ENCODE results near the gene LGALS9. TPM values are rescaled to one million over a fixed set of nuclear protein-coding genes. Genes with fewer than 3 reads are reported as not detected.
"Not testable (repeated sequence)": the region's sequence is repeated elsewhere in the genome, so short reads cannot be mapped to it uniquely, and the experiment has no call there.

LGALS9 gene
- total and polyA plus RNA-seq, 2 experiments from 2014 or later, result 3.1 to 14.1 TPM

DNA sequence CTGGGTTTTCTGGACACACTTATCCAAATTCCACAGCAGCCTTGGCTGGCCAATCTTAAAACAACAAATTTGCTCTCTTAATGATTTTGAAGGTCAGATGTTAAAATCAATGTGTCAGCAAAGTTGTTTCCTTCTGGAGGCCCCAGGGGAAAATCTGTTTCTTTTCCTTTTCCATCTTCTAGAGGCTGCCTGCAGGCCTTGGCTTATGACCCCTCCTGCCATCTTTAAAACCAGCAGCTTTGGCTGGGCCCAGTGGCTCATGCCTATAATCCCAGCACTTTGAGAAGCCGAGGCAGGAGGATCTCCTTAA lies 3.0 kb downstream of the LGALS9 start:
- Histone ChIP-seq H3K79me2 (no peaks in the 10 kb centered on the region), H3K9me3 (ENCODE audit: low read depth) (no peaks in the 10 kb centered on the region), H3K4me3 (no peak overlapping the region), H3K4me2 (no peak overlapping the region), H3K9me2 (replicated peaks; ENCODE audit: insufficient read depth) (no peaks in the 10 kb centered on the region), H3K27me3 (no peaks in the 10 kb centered on the region), H3K27ac (no peak overlapping the region), H2AFZ (no peak overlapping the region), H3K4me1 (ENCODE audit: insufficient read depth) (no peaks in the 10 kb centered on the region), H4K20me1 (ENCODE audit: insufficient read depth, poor library complexity, severe bottlenecking) (no peaks in the 10 kb centered on the region), H3K36me3 (replicated peaks; ENCODE audit: insufficient read depth, low read depth) (no peaks in the 10 kb centered on the region)
- 86% methylated on average over 1 of the region's 1 CpG for WGBS (ENCODE audit: low lambda C conversion rate, missing lambda C conversion rate)
- no peak for TF ChIP-seq EZH2 (IDR thresholded peaks at IDR 0.05; ENCODE audit: borderline replicate concordance)
- TF ChIP-seq CTCF (IDR thresholded peaks at IDR 0.05; ENCODE audit: poor library complexity), result no peak
- TF ChIP-seq EZH2phosphoT487 (IDR thresholded peaks at IDR 0.05; ENCODE audit: low read depth, severe bottlenecking, unreplicated experiment), result no peak
- DNase-seq (ENCODE audit: low spot score), result no peak

- no peak for TF ChIP-seq EZH2phosphoT487 (IDR thresholded peaks at IDR 0.05; ENCODE audit: low read depth, severe bottlenecking, unreplicated experiment)
- no peak for TF ChIP-seq CTCF (IDR thresholded peaks at IDR 0.05; ENCODE audit: poor library complexity)
- no peak for TF ChIP-seq EZH2 (IDR thresholded peaks at IDR 0.05; ENCODE audit: borderline replicate concordance)
- H3K4me1 ChIP-seq (ENCODE audit: insufficient read depth), result no peaks in the 10 kb centered on the region
- no peak overlapping the region for H3K27ac ChIP-seq
- no peaks in the 10 kb centered on the region for H3K27me3 ChIP-seq
- DNase-seq (ENCODE audit: low spot score), result no peak
- H3K4me2 ChIP-seq, result no peak overlapping the region
- no peaks in the 10 kb centered on the region for H4K20me1 ChIP-seq (ENCODE audit: insufficient read depth, poor library complexity, severe bottlenecking)
- no peaks in the 10 kb centered on the region for H3K9me2 ChIP-seq (replicated peaks; ENCODE audit: insufficient read depth)
- 95% methylated on average over 2 of the region's 2 CpGs for WGBS (ENCODE audit: low lambda C conversion rate, missing lambda C conversion rate)
- H3K36me3 ChIP-seq (replicated peaks; ENCODE audit: insufficient read depth, low read depth), result no peaks in the 10 kb centered on the region
- H2AFZ ChIP-seq, result no peak overlapping the region
- H3K4me3 ChIP-seq, result no peak overlapping the region
- H3K79me2 ChIP-seq, result no peaks in the 10 kb centered on the region
- H3K9me3 ChIP-seq (ENCODE audit: low read depth), result no peaks in the 10 kb centered on the region
These were observed 3.8 kb downstream of the LGALS9 start for GRCh38 chr17:27634776-27635175.

DNA sequence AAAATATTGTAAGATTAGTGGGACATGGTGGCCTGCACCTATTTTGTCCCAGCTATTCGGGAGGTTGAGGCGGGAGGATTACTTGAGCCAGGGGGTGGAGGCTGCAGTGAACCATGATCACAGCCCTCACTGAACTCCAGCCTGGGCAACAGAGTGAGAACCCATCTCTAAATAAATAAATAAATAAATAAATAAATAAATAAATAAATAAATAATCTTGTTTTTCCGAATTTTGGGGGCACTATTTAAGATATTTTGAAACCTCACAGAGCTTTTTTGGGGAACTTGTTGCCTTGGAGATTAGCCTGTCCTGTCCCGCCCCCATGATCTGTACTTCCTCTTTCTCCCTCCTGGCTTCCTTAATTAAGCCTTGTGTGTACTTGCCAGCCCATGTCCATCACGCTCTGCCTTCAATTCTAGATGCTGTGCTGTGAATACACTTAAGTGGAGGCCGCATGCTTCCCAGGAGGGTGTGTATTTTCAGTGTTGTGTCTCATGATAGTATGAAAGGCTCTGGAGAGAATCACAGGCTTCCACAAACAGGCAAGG lies 4.4 kb downstream of the LGALS9 start:
- no peaks in the 10 kb centered on the region for H4K20me1 ChIP-seq (ENCODE audit: insufficient read depth, poor library complexity, severe bottlenecking)
- TF ChIP-seq CTCF (IDR thresholded peaks at IDR 0.05; ENCODE audit: poor library complexity) (no peak), EZH2 (IDR thresholded peaks at IDR 0.05; ENCODE audit: borderline replicate concordance) (no peak), EZH2phosphoT487 (IDR thresholded peaks at IDR 0.05; ENCODE audit: low read depth, severe bottlenecking, unreplicated experiment) (no peak)
- no peak overlapping the region for H3K4me3 ChIP-seq
- H3K36me3 ChIP-seq (replicated peaks; ENCODE audit: insufficient read depth, low read depth), result no peaks in the 10 kb centered on the region
- WGBS (ENCODE audit: low lambda C conversion rate, missing lambda C conversion rate), result 94% methylated on average over 6 of the region's 6 CpGs
- no peak overlapping the region for H2AFZ ChIP-seq
- DNase-seq (ENCODE audit: low spot score), result no peak
- H3K9me2 ChIP-seq (replicated peaks; ENCODE audit: insufficient read depth), result no peaks in the 10 kb centered on the region
- H3K27me3 ChIP-seq, result no peaks in the 10 kb centered on the region
- H3K4me2 ChIP-seq, result no peak overlapping the region
- H3K79me2 ChIP-seq, result no peaks in the 10 kb centered on the region
- H3K4me1 ChIP-seq (ENCODE audit: insufficient read depth), result no peaks in the 10 kb centered on the region
- no peaks in the 10 kb centered on the region for H3K9me3 ChIP-seq (ENCODE audit: low read depth)
- no peak overlapping the region for H3K27ac ChIP-seq

GRCh38 chr17:27636005-27636520 lies 5.1 kb downstream of the LGALS9 start:
- not testable (repeated sequence) for H3K9me3 ChIP-seq (ENCODE audit: low read depth); H3K36me3 ChIP-seq (replicated peaks; ENCODE audit: insufficient read depth, low read depth); DNase-seq (ENCODE audit: low spot score); H2AFZ ChIP-seq; H3K4me3 ChIP-seq; H3K4me2 ChIP-seq; H3K27ac ChIP-seq; H4K20me1 ChIP-seq (ENCODE audit: insufficient read depth, poor library complexity, severe bottlenecking); H3K9me2 ChIP-seq (replicated peaks; ENCODE audit: insufficient read depth); H3K27me3 ChIP-seq; H3K4me1 ChIP-seq (ENCODE audit: insufficient read depth); H3K79me2 ChIP-seq
- WGBS (ENCODE audit: low lambda C conversion rate, missing lambda C conversion rate), result 82% methylated on average over 3 of the region's 3 CpGs

- H3K4me3 ChIP-seq; H3K4me1 ChIP-seq (ENCODE audit: insufficient read depth); DNase-seq (ENCODE audit: low spot score); H3K36me3 ChIP-seq (replicated peaks; ENCODE audit: insufficient read depth, low read depth); H4K20me1 ChIP-seq (ENCODE audit: insufficient read depth, poor library complexity, severe bottlenecking); H3K79me2 ChIP-seq; H3K27me3 ChIP-seq; H3K27ac ChIP-seq; H3K4me2 ChIP-seq; H3K9me2 ChIP-seq (replicated peaks; ENCODE audit: insufficient read depth); H2AFZ ChIP-seq; H3K9me3 ChIP-seq (ENCODE audit: low read depth): not testable (repeated sequence)
- WGBS (ENCODE audit: low lambda C conversion rate, missing lambda C conversion rate), result 85% methylated on average over 7 of the region's 7 CpGs
These were observed 6.8 kb downstream of the LGALS9 start for GRCh38 chr17:27637818-27638217.

- not testable (repeated sequence) for H3K36me3 ChIP-seq (replicated peaks; ENCODE audit: insufficient read depth, low read depth); H3K4me3 ChIP-seq; H2AFZ ChIP-seq; H3K27ac ChIP-seq; H4K20me1 ChIP-seq (ENCODE audit: insufficient read depth, poor library complexity, severe bottlenecking); H3K4me1 ChIP-seq (ENCODE audit: insufficient read depth); DNase-seq (ENCODE audit: low spot score); H3K9me2 ChIP-seq (replicated peaks; ENCODE audit: insufficient read depth); H3K79me2 ChIP-seq; H3K27me3 ChIP-seq; H3K9me3 ChIP-seq (ENCODE audit: low read depth); H3K4me2 ChIP-seq
- WGBS (ENCODE audit: low lambda C conversion rate, missing lambda C conversion rate), result 100% methylated on average over 3 of the region's 5 CpGs
These were observed 7.5 kb downstream of the LGALS9 start for GRCh38 chr17:27638415-27638914.
